22Rv1 (cell line): ENCODE results near the gene LCN12.

Experiments used
- CTCF ChIP-seq: fragments of 450-650 bp; IDR thresholded peaks from 2 replicates; pipeline ENCODE4 v1.5.1; 2017; ENCODE audit warnings: mild to moderate bottlenecking
- ZFX ChIP-seq: fragments of 450-650 bp; IDR thresholded peaks from 2 replicates; pipeline ENCODE4 v1.6.1; 2017; ENCODE audit warnings: antibody characterized with exemption, borderline replicate concordance

- TF ChIP-seq CTCF (no peak), ZFX (no peak)
Observed at GRCh38 chr9:136926749-136927148, 25.3 kb upstream of the LCN12 start.
